Left forelimb (tissue), 1 donor: ENCODE measurements around the gene CITED4.

Experiments used
- DNase-seq: peaks from one replicate; pipeline ENCODE4 v3.0.0-alpha.2; 2018; ENCODE audit warnings: low spot score

CITED4 gene

GRCh38 chr1:40834968-40835545 is 27.1 kb downstream of the CITED4 start:
- DNase-seq: no peak

DNA sequence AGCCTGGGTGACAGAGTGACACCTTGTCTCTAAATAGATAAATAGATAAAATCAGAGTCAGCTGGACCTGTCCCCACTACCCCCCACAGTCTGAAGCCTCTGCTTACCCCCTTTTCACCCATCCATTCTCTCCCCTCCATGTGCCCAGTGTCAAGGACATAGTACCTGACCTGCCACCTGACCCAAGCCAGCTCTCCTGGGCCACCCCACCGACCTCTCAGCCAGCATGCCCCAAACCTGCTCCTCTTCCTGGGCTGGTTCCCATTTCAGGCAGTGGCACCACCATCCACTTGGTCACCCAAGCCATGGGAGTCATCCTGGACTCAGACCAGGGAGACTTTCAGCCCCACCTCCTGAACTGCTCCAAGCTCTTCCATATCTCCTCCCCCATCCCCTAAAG is 28.2 kb downstream of the CITED4 start:
- no peak for DNase-seq

GRCh38 chr1:40831001-40831732 is 31.0 kb downstream of the CITED4 start:
- DNase-seq: no peak

- no peak for DNase-seq
Observed at GRCh38 chr1:40830419-40830943, 31.7 kb downstream of the CITED4 start.

DNA sequence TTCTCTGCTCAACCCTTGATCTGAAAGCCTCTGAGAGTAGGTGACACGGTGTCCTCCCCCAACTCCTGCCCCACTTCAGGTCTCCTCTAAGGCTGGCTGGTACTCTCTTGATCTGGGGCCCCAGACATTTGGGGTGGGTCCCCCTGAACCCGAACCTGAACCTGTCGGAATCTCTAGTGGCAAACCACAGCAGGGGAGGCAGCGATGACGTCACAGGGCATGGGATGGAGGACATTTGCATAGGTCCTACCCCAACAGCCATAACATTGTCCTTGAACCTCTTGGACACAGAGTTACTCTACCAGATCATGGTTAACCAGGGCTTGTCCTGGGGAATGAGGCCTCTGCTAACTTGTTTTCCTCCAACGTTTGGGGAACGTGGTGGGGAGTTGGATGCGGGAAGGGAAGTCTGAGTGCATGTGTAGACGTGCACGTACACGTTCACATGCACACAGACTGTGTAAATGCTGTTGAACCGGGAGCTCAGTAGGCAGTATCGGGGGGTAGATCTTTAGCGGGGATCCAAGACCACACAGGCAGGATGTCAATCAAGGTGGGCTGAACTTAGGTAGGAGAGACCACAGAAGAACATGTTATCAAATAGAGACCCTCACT is 32.4 kb downstream of the CITED4 start:
- DNase-seq: no peak

DNA sequence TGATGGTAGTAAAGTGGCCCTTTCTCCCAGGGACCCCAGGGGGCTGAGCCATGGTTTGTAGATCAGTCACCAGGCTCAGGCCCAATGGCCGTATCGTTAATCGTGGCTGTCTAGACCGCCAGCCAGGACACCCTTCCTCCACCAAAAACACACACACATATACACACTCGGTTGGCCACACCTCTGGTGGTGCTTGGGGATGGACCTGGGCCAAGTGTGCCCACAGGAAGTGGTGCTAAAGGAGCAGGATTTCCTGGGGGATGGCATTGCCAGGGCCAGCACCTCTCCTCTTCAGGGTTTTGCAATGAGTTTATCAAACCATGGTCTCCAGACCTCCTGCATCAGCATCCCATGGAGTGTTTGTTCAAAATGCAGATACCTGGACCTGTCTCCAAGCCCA is 36.2 kb downstream of the CITED4 start:
- no peak for DNase-seq

GRCh38 chr1:40825435-40825788 is 36.8 kb downstream of the CITED4 start:
- DNase-seq: no peak

DNA sequence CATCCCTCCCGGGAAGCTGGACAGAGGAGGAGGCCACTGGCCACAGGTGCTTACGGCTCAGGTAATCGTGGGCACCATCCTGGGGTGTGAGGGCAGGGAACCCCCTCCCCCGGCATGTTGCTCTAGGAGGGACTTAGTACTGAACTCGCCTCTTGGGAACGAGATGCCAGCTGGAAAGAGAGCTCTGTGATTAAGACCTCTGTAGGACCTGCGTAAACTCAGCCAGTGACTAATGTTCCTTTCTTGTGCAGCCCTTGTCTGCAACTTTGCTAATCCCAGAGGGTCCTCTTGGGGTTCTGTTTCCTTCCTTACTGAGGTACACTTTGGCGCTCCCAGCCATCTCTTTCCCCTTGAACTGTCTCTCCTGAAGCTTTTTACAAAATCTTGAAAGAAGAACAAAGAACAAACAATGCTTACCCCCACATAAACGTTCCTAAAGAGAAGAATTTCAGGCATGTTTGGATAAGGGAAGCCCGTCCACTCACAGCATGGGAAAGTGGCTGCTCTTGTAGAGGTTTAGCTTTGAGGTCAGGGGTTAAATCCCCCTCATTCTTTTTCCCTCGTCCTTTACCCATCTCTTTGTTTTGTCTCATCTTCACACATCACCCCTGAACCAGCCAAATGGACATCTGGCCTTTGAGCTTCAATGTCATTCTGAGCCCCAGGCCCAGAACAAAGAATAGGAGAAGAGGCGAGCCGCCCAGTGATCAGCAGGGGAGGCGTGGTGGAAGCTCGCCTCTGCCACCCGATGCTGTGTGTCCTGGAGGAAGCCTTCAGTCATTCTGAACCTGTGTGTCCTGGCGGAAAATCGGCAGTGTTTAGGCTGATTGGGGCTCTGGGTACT is 37.4 kb downstream of the CITED4 start:
- no peak for DNase-seq

DNA sequence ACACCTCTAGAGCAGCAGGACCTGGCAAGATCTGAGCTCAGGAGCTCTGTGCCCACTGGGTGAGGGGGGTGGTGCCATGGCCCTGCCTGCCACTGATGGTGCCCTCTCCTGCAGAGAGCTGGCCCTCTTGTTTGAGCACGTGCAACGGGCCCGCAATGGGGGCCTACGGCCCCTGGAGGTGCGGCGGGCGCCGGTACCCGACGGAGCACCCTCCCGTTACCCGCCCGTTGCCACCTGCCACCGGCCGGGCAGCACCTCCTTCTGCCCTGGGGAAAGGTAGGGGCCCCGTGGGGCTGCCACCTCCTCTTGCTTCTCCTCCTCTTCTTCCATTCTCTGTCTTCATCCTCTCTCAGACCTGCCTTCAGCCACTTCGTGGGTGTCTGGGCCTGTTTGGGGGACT is 38.2 kb downstream of the CITED4 start:
- DNase-seq: no peak

DNA sequence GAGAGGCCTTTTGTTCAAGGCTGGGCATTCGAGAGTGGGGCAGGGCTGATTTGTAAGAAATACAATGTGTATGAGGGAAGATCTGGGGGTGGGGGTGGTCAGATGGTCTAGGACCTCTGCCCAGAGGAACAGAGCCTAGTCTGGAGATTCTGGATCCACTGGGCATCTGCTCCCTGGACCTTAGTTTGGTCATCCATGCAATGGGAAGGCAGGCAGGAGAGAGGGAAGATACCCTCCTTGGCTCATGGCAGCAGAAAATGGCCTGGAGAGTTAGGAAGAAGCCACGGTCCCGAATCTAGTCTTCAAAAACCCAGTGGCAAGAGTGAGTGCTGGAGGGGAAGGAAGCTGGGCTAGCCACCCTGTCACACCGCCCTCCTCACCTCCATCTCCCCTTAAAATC is 38.8 kb downstream of the CITED4 start:
- no peak for DNase-seq

GRCh38 chr1:40822890-40823289 is 39.3 kb downstream of the CITED4 start:
- no peak for DNase-seq

DNA sequence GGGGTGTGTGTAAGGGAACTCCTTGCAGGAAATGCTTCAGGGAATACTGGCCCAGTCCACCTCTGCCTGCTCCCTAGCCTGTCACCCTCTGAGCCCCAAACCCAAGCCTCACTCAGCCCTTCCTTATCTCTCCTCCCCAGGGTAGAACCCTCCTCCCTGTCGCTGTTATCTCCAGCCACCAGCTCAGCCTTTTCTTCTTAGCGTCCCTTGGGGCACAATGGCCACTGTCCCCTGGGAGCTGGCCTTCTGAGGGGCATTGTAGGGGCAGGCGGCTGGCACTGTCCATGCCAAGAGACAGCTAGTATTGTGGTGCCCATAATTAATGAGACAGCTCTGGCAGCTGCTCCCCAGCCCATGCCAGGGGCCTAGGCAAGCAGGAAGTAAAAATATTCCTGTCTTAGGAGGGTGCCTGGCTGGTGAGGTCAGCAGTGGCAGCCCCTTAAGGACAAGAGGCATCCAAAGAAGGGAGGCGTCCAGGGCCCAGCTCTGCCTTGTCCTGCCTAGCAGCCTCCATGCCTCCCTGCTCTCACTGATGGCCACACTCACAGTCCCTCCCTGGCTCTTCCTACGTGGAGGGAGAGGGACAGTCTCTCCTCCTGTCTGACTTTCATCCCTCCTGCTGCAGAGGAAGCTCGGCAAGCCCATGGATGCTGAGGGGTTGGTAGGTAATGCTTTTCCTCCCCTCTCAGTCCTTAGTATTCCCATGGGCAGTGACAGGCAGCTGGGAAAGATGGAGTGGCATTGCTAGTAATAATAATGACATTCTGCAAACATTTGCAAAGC is 41.1 kb downstream of the CITED4 start:
- DNase-seq: no peak

DNA sequence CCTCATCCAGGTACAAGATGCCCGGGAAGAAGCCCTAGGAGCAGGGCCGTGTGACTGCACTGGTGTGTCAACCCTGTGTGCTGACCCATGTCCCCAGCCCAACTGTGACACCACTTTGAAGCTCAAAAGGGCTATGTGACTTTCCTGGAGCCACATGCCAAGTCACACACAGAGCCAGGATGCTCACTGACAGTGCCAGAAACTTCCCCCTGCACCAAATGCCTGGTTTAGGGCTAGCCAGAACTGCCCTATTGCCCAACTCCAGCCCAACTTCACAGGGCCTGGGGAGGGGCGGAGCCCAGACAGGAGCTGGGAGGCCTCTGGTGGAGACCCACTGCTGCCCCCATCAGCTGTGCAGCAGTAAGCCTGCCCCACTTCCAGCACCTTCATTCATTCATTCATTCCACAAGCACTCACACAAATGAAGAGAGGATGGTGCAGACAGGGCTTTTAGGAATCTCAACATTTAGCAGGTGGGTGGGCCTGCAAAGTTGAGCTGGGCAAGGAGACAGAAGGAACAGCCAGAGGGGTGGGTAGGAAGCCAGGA is 41.8 kb downstream of the CITED4 start:
- DNase-seq: no peak

DNA sequence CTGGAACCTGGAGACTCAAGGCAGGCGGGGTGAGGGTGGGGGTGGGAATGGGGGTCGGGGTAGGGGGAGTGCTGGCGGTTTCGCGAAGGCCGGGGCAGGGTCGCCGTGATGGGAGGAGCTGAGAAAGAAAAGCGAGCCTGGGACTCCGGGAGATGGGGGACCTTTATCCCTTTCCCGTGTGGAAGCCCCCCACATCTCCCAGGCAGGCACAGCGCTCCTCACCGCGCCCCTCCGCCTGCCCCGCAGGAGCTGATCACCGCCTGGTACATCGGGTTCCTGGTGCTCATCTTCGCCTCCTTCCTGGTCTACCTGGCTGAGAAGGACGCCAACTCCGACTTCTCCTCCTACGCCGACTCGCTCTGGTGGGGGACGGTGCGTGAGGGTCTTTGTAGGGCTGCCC is 43.1 kb downstream of the CITED4 start:
- DNase-seq: no peak

GRCh38 chr1:40818264-40818961 is 43.8 kb downstream of the CITED4 start:
- DNase-seq: no peak

DNA sequence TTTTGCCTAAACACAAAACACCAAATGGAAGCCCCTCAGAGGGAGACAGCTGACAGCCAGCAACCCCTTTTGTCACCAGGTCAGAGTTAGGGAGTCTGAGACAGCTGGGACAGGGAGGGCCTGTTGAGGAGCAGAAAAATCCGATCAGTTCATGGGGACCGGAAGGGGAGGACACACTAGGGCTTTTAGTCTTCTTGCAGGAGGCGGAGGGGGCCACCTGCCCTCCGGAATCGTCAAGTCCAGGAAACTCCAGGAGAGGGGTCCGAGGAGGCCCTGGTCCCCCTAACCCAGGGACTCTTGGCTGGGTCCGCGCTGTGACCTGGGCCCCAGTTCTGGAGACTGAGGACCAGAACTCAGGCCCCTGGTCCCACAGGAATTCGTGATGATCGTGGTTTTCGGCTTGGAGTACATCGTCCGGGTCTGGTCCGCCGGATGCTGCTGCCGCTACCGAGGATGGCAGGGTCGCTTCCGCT is 44.3 kb downstream of the CITED4 start:
- DNase-seq: no peak

DNA sequence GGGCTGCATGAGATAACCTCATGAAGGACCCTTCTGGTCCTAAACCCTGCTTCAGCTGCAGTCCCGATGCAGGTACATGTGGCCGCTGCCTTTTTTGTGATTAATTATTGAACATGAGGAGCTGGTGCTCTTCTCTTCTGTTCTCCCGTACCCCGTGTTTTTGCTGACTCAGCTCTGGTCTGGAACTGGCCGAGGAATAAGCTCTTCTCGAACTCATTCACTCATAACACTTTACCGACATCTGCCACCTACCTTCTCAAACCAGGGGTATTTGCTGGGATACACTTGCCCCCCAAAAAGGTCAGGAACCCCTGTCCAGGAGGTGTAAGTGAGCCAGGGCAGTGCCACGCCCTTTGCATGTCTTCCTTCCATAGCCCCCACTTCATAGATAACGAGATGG is 46.7 kb downstream of the CITED4 start:
- no peak for DNase-seq
